H9 (cell line): Measurements from ENCODE around the gene RSBN1. TPM values are rescaled to one million over a fixed set of nuclear protein-coding genes. Genes with fewer than 3 reads are reported as not detected.

Source experiments
- DNase-seq: peaks from one replicate; pipeline ENCODE4 v3.0.0-alpha.2; 2017
- H2AFZ ChIP-seq: one replicate; pipeline ENCODE4 v1.6.1; 2013; ENCODE audit warnings: mild to moderate bottlenecking, low read length, control low read depth, moderate library complexity
- H2AK5ac ChIP-seq: 2 replicates; pipeline ENCODE4 v1.6.1; 2013; ENCODE audit warnings: low read length, control low read depth, mixed read lengths; ENCODE audit not compliant: insufficient read length
- H2BK120ac ChIP-seq: one replicate; pipeline ENCODE4 v1.6.1; 2013; ENCODE audit warnings: low read depth, mild to moderate bottlenecking, low read length, control low read depth, inconsistent platforms; ENCODE audit not compliant: poor library complexity, severe bottlenecking
- H2BK12ac ChIP-seq: 2 replicates; pipeline ENCODE4 v1.6.1; 2013; ENCODE audit warnings: low read length, control low read depth, mixed read lengths, low read depth; ENCODE audit not compliant: insufficient read length
- H2BK15ac ChIP-seq: 2 replicates; pipeline ENCODE4 v1.6.1; 2013; ENCODE audit warnings: low read depth, low read length, control low read depth
- H2BK20ac ChIP-seq: one replicate; pipeline ENCODE4 v1.6.1; 2013; ENCODE audit warnings: low read depth, mild to moderate bottlenecking, low read length, control low read depth, inconsistent platforms; ENCODE audit not compliant: poor library complexity, severe bottlenecking
- H2BK5ac ChIP-seq: 2 replicates; pipeline ENCODE4 v1.6.1; 2013; ENCODE audit warnings: low read length, control low read depth, mixed read lengths; ENCODE audit not compliant: insufficient read length
- H3K14ac ChIP-seq: 2 replicates; pipeline ENCODE4 v1.6.1; 2013; ENCODE audit warnings: low read length, control low read depth; ENCODE audit not compliant: insufficient read depth
- H3K18ac ChIP-seq: 2 replicates; pipeline ENCODE4 v1.6.1; 2013; ENCODE audit warnings: low read depth, mild to moderate bottlenecking, mixed read lengths, low read length, control low read depth; ENCODE audit not compliant: insufficient read length
- H3K23ac ChIP-seq: 2 replicates; pipeline ENCODE4 v1.6.1; 2013; ENCODE audit warnings: low read length, control low read depth, mixed read lengths, low read depth; ENCODE audit not compliant: insufficient read length
- H3K23me2 ChIP-seq: 2 replicates; pipeline ENCODE4 v1.6.1; 2013; ENCODE audit warnings: low read depth, mild to moderate bottlenecking, mixed read lengths, low read length, control low read depth; ENCODE audit not compliant: insufficient read length, poor library complexity, severe bottlenecking
- H3K27ac ChIP-seq: 2 replicates; pipeline ENCODE4 v1.5.1; 2013; ENCODE audit warnings: low read length, control low read depth, mixed read lengths, low read depth; ENCODE audit not compliant: insufficient read length
- H3K27me3 ChIP-seq: 2 replicates; pipeline ENCODE4 v1.6.1; 2013; ENCODE audit warnings: low read length, control low read depth, inconsistent platforms; ENCODE audit not compliant: insufficient read depth
- H3K4ac ChIP-seq: 2 replicates; pipeline ENCODE4 v1.6.1; 2013; ENCODE audit warnings: low read depth, mild to moderate bottlenecking, control low read depth, inconsistent platforms, low read length, moderate library complexity
- H3K4me1 ChIP-seq: 2 replicates; pipeline ENCODE4 v1.6.1; 2013; ENCODE audit warnings: low read length, control low read depth, inconsistent platforms; ENCODE audit not compliant: insufficient read depth
- H3K4me2 ChIP-seq: 2 replicates; pipeline ENCODE4 v1.6.1; 2013; ENCODE audit warnings: low read length, control low read depth, mixed read lengths; ENCODE audit not compliant: insufficient read length, insufficient read depth
- H3K56ac ChIP-seq: 2 replicates; pipeline ENCODE4 v1.6.1; 2013; ENCODE audit warnings: low read depth, mild to moderate bottlenecking, mixed read lengths, low read length, control low read depth; ENCODE audit not compliant: insufficient read length
- H3K79me1 ChIP-seq: 2 replicates; pipeline ENCODE4 v1.6.1; 2013; ENCODE audit warnings: low read depth, mild to moderate bottlenecking, moderate library complexity, low read length, control low read depth, inconsistent platforms; ENCODE audit not compliant: insufficient read depth, poor library complexity, severe bottlenecking
- H3K79me2 ChIP-seq: 2 replicates; pipeline ENCODE4 v1.6.1; 2013; ENCODE audit warnings: low read length, control low read depth, inconsistent platforms; ENCODE audit not compliant: insufficient read depth
- H3K9ac ChIP-seq: 2 replicates; pipeline ENCODE4 v1.6.1; 2013; ENCODE audit warnings: low read length, control low read depth, mixed read lengths; ENCODE audit not compliant: insufficient read length; ENCODE audit errors: extremely low read depth
- H3K9me3 ChIP-seq: one replicate; pipeline ENCODE4 v1.6.1; 2013; ENCODE audit warnings: low read depth, low read length, inconsistent platforms; ENCODE audit not compliant: control insufficient read depth
- H3T11ph ChIP-seq: one replicate; pipeline ENCODE4 v1.6.1; 2013; ENCODE audit warnings: mild to moderate bottlenecking, low read length, control low read depth, inconsistent platforms
- H4K20me1 ChIP-seq: one replicate; pipeline ENCODE4 v1.6.1; 2013; ENCODE audit not compliant: control insufficient read depth, insufficient read length, insufficient read depth
- H4K5ac ChIP-seq: 2 replicates; pipeline ENCODE4 v1.6.1; 2013; ENCODE audit warnings: low read depth, mild to moderate bottlenecking, mixed read lengths, low read length, control low read depth; ENCODE audit not compliant: insufficient read length
- H4K8ac ChIP-seq: replicated peaks from 2 replicates; pipeline ENCODE4 v1.6.1; 2013; ENCODE audit warnings: low read length, control low read depth, mixed read lengths, low read depth; ENCODE audit not compliant: insufficient read length
- H4K91ac ChIP-seq: 2 replicates; pipeline ENCODE4 v1.6.1; 2013; ENCODE audit warnings: low read depth, mild to moderate bottlenecking, moderate library complexity, mixed read lengths, low read length, control low read depth; ENCODE audit not compliant: insufficient read length
- H3K27ac Mint-ChIP-seq, 3 experiments: 2 replicates in 2 of 3; 3 replicates in 1 of 3; pipeline ENCODE4 v1.8.0; 2020 to 2021; ENCODE audit warnings: mixed read lengths in 3 of 3, mild to moderate bottlenecking in 1 of 3, moderate library complexity in 1 of 3
- H3K27me3 Mint-ChIP-seq: 2 replicates; pipeline ENCODE4 v1.8.0; 2021; ENCODE audit warnings: low read depth, mild to moderate bottlenecking, moderate library complexity, mixed read lengths
- H3K36me3 Mint-ChIP-seq, 3 experiments: 2 replicates in 2 of 3; 3 replicates in 1 of 3; pipeline ENCODE4 v1.8.0; 2020 to 2021; ENCODE audit warnings: low read depth in 3 of 3, mixed read lengths in 3 of 3; ENCODE audit not compliant: insufficient read depth in 1 of 3
- H3K4me1 Mint-ChIP-seq, 2 experiments: 2 replicates each; pipeline ENCODE4 v1.8.0; 2020; ENCODE audit warnings: mixed read lengths in 2 of 2
- H3K4me3 Mint-ChIP-seq, 2 experiments: 2 replicates in 1 of 2; 3 replicates in 1 of 2; pipeline ENCODE4 v1.8.0; 2020 to 2021; ENCODE audit warnings: mild to moderate bottlenecking in 2 of 2, mixed read lengths in 2 of 2, moderate library complexity in 1 of 2
- H3K9me3 Mint-ChIP-seq, 2 experiments: 2 replicates in 1 of 2; 3 replicates in 1 of 2; pipeline ENCODE4 v1.8.0; 2020; ENCODE audit warnings: mild to moderate bottlenecking in 2 of 2, mixed read lengths in 2 of 2, moderate library complexity in 1 of 2
- WGBS: extraction: QIAGEN DNeasy Blood & Tissue Kit; methylation state at CpG from one replicate; pipeline ENCODE4 v1.1.7; 2013; ENCODE audit warnings: missing lambda C conversion rate, low lambda C conversion rate, mixed read lengths; ENCODE audit not compliant: insufficient read length; ENCODE audit errors: extremely low coverage; 5-methylcytosine and 5-hydroxymethylcytosine counted together
- total RNA-seq: library from RNA; stranded (reverse); gene quantifications from 2 replicates; pipeline ENCODE4 v1.2.1, GENCODE V29; 2021
- TF ChIP-seq, protein P1 (sequence below): fragments of 200-600 bp; sonication (generic); conservative IDR thresholded peaks from 3 replicates; pipeline ENCODE4 v1.8.0; 2021; ENCODE audit warnings: antibody characterized with exemption, mild to moderate bottlenecking

Gene RSBN1
- total RNA-seq, 1 experiment from 2014 or later, result 11.0 TPM

DNA sequence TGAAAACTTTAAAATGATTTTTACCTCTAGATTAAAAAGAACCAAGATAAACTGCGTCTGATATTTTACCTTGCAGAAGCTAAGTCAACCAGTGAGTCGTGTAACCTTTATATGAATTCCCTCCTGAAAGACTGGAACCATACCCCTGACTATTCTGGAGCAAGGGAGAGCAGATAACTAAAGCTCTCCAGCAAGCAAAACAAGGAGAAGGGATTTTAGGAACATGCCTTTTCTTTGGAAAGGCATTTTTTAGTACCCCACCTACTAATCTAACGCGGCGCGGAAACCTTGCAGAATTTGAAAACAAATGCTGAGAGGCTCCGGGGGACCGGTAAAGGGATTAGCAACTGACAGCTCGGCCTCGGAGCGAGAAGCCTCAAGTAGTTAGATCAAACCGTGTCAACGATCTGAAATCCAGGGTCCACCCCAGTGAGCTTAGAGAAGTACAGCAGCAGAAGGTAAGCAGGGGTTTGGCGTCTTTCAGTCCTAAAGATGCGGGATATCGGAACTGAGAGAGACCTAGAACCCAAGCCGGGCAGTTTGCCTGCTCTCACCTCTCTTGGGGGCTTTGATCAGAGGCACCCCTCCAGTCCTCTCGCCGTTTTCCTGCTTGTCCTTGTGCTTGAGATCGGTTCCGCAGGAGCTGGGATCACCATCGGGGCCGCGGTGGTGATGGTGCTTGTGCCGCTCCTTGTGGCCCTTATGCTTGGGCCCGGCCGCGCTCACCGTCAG lies 954 bp downstream of the RSBN1 start:
- H3K18ac ChIP-seq, result peak overlapping the region; percentile 52
- no peak overlapping the region for H2BK120ac ChIP-seq
- Mint-ChIP-seq H3K9me3 (0 out of 5 replicates have a peak, but pooled peaks cover 0 to 3% of the 10 kb centered on the region in 2 experiments), H3K27ac (peak overlapping the region; percentile 82 to 96 (median 93)), H3K36me3 (peaks cover 3 to 14% (median 5%) of the 10 kb centered on the region in 3 experiments), H3K4me1 (peaks cover 13 to 22% of the 10 kb centered on the region in 2 experiments), H3K27me3 (no peaks in the 10 kb centered on the region), H3K4me3 (peak overlapping the region; percentile 94 to 99)
- no peak overlapping the region for H4K91ac ChIP-seq
- H3K27ac ChIP-seq, result no peak overlapping the region
- no peak overlapping the region for H2BK5ac ChIP-seq
- no peak overlapping the region for H2BK12ac ChIP-seq
- no peak overlapping the region for H3K4ac ChIP-seq
- no peaks in the 10 kb centered on the region for H3K23me2 ChIP-seq
- no peaks in the 10 kb centered on the region for H4K20me1 ChIP-seq
- TF ChIP-seq, protein P1, sequence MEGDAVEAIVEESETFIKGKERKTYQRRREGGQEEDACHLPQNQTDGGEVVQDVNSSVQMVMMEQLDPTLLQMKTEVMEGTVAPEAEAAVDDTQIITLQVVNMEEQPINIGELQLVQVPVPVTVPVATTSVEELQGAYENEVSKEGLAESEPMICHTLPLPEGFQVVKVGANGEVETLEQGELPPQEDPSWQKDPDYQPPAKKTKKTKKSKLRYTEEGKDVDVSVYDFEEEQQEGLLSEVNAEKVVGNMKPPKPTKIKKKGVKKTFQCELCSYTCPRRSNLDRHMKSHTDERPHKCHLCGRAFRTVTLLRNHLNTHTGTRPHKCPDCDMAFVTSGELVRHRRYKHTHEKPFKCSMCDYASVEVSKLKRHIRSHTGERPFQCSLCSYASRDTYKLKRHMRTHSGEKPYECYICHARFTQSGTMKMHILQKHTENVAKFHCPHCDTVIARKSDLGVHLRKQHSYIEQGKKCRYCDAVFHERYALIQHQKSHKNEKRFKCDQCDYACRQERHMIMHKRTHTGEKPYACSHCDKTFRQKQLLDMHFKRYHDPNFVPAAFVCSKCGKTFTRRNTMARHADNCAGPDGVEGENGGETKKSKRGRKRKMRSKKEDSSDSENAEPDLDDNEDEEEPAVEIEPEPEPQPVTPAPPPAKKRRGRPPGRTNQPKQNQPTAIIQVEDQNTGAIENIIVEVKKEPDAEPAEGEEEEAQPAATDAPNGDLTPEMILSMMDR, result no peak
- H2AK5ac ChIP-seq, result no peak overlapping the region
- no peaks in the 10 kb centered on the region for H3K9me3 ChIP-seq
- no peak overlapping the region for H4K8ac ChIP-seq
- H4K5ac ChIP-seq, result no peak overlapping the region
- peak; percentile 35 for DNase-seq
- no peak overlapping the region for H2BK20ac ChIP-seq
- no peaks in the 10 kb centered on the region for H3K79me1 ChIP-seq
- no peaks in the 10 kb centered on the region for H3K4me1 ChIP-seq
- H2AFZ ChIP-seq, result no peak overlapping the region
- peak overlapping the region; percentile 84 for H3K9ac ChIP-seq
- no peak overlapping the region for H3K23ac ChIP-seq
- peak overlapping the region; percentile 83 for H3K4me2 ChIP-seq
- WGBS, result no CpG with 5 or more reads among the region's 29 CpGs
- no peaks in the 10 kb centered on the region for H3K27me3 ChIP-seq
- H2BK15ac ChIP-seq, result no peak overlapping the region
- H3K56ac ChIP-seq, result no peak overlapping the region
- no peak overlapping the region for H3T11ph ChIP-seq
- H3K79me2 ChIP-seq, result peaks cover 24% of the 10 kb centered on the region; the same call in 1 of the 2 replicates
- H3K14ac ChIP-seq, result peak overlapping the region; percentile 82
